Measurements from ENCODE around the gene PHF23. TPM values are rescaled to one million over a fixed set of nuclear protein-coding genes. Genes with fewer than 3 reads are reported as not detected.

PHF23 gene
- total and polyA plus RNA-seq, 9 of the 15 experiments (the other 6 are each of a cell fraction or from before 2014, with no cell fraction given): 7.4 to 87.5 (median 33.7) TPM

- TF ChIP-seq ZNF592 (IDR thresholded peaks at IDR 0.05) (peak; percentile 65), CBX3 (IDR thresholded peaks at IDR 0.05; ENCODE audit: borderline replicate concordance in 1 of 2, low read length in 2 of 2) (peak in 1 of 2 experiments; percentile 82; a peak in 1 of 3 replicates), ZNF436 (CRISPR knock-in tag; IDR thresholded peaks at IDR 0.05) (no peak), RNF2 (IDR thresholded peaks at IDR 0.05) (peak; percentile 58; the same call in 1 of the 2 replicates), MGA (IDR thresholded peaks at IDR 0.05) (peak; percentile 94), BHLHE40 (IDR thresholded peaks at IDR 0.05; ENCODE audit: low read length) (0 out of 2 replicates have a peak, but pooled peaks have one; percentile 15), FIP1L1 (IDR thresholded peaks at IDR 0.05; ENCODE audit: low read depth, low read length, poor library complexity, severe bottlenecking) (no peak), NFIC (IDR thresholded peaks at IDR 0.05) (peak; percentile 58), NR2C2 (CRISPR knock-in tag; IDR thresholded peaks at IDR 0.05) (peak; percentile 28; the same call in 1 of the 2 replicates), NR2C2 (tag; IDR thresholded peaks at IDR 0.05) (peak; percentile 47; the same call in 1 of the 2 replicates), NELFE (IDR thresholded peaks at IDR 0.05; ENCODE audit: insufficient read depth, insufficient read length) (no peak)
These were observed 41.3 kb upstream of the PHF23 start (continued) for GRCh38 chr17:7280519-7281073.

Data from K562 (cell line).